HG03457 (cell line): ENCODE results near the gene CLASP1.
"Not testable (repeated sequence)": the region's sequence is repeated elsewhere in the genome, so short reads cannot be mapped to it uniquely, and the experiment has no call there.

ENCODE experiments used
- ATAC-seq: cut with Tn5 transposase; IDR thresholded peaks from one replicate; pipeline ENCODE4 v1.9.1; 2021; ENCODE audit warnings: moderate number of reproducible peaks; ENCODE audit not compliant: unreplicated experiment

The CLASP1 gene

DNA sequence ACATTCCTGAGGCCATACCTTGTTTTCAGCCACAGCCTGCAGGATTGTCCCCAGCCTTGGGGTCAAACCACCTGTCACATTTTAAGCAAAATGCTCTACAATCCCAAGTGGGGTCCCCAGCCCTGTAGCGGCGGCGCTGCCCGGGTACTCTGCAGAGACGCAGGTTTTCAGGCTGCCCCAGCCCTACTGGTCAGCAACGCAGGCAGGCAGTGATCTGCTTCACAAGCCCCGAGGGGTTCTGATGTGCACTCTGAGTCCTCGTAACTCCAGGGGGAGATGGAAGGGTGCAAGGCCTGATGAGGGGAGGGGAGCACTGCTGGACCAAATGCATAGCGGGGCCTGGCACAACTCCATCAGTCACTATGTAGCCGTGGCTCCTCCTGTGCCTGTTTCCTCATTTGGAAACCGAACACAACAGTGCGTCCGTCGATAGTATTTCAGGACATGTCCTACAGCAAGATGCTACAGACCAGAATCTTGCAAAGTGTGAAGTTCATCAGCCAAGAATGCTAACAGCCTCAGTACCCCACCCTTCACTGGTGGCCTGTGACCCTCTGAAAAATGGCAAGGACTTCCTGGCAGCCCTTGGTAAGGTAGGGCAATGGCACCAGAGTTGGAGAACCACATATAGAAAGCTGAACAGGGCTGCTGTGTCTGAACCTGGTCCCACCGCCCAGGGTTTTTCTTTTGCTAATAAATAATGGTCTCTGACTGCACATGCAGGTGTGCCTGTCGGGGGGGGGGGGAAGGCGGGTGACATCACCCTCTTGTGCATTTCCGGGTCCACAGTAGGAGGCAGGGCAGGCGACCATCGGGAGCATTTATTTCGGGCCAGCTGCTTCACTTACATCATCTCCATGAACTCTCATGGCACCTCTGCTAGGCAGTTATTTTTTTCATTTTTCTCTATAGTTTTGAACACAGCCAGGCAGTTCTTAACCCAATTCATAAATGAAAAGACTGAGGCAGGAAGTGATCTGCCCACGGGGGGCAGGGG is 313.7 kb downstream of the CLASP1 start:
- ATAC-seq, result no peak

GRCh38 chr2:121334581-121335293 is 314.5 kb downstream of the CLASP1 start:
- ATAC-seq, result no peak

DNA sequence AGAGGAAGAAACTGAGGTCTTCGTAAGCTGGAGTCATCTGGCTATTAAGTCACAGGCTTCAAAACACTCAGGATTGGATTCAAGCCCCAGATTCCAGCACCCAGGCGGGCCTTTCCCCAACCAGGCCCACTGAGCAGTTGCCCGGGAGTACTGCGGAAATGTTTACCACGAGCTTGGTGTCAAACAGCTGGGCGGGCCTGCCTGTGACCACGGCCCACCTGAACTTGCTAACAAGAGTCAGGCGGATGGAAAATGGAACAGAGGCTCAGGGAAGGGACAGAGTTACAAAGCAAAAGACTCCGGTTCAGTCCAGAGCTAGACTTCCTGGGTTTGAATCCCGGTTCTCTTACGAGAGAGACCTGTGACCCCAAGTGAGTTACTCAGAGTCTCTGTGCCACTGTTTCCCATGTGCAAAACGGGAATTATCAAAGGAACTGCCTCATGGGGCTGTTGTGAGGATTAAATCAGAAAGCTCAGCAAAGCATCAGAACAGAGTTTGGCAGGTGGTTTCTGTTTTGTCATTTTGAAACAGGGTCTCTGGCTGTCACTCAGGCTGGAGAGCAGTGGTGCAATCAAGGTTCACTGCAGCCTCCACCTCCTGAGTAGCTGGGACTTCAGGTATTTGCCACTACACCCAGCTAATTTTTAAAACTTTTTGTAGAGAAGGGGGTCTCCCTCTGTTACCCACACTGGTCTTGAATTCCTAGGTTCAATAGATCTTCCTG is 315.3 kb downstream of the CLASP1 start:
- ATAC-seq, result peak; percentile 70

- ATAC-seq, result no peak
Observed at GRCh38 chr2:121333231-121333630, 316.0 kb downstream of the CLASP1 start.

DNA sequence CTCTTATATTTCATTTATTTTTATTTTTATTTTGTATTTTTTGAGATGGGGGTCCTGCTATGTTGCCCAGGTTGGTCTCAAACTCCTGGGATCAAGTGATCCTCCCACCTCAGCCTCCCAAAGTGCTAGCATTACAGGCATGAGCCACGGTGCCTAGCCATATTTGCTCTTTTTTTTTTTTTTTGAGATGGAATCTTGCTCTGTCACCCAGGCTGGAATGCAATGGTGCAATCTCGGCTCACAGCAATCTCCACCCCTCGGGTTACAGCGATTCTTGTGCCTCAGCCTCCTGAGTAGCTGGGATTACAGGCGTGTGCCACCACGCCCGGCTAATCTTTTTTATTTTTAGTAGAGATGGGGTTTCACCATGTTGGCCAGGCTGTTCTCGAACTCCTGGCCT is 317.9 kb downstream of the CLASP1 start:
- ATAC-seq, result not testable (repeated sequence)

- ATAC-seq, result no peak
Observed at GRCh38 chr2:121330921-121331320, 318.3 kb downstream of the CLASP1 start.

GRCh38 chr2:121329786-121330185 is 319.5 kb downstream of the CLASP1 start:
- ATAC-seq, result no peak

DNA sequence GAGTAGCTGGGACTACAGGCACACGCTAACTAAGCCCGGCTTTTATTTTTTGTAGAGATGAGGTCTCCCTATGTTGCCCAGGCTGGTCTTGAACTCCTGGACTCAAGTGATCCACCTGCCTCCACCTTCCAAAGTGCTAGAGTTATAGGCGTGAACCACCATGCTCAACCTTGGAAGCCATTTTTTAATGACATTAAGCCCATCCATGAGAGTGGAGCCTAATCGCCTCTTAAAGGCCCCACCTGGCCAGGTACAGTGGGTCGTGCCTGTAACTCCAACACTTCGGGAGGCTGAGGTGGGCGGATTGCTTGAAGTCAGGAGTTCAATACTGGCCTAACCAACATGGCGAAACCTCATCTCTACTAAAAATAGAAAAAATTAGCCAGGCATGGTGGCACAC is 322.6 kb downstream of the CLASP1 start:
- no peak for ATAC-seq

GRCh38 chr2:121324601-121325000 is 324.7 kb downstream of the CLASP1 start:
- no peak for ATAC-seq

DNA sequence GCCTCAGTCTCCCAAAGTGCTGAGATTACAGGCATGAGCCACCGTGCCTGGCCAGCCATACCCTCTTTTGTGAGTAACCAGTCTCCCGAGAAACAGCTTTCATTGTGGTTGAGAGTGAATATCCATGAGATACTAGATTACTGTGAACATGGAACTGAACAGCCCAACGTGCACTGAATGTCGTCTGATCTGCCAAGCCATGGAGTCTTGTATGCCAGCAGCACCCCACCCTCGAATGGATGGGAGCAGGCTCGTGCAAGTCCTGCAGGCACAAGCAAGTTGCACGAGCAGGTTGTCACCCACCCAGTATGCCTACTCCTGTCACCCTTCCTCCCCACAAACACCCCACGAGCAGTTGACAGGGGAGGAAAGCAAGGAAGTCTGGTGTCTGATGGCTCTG is 327.8 kb downstream of the CLASP1 start:
- ATAC-seq, result no peak

DNA sequence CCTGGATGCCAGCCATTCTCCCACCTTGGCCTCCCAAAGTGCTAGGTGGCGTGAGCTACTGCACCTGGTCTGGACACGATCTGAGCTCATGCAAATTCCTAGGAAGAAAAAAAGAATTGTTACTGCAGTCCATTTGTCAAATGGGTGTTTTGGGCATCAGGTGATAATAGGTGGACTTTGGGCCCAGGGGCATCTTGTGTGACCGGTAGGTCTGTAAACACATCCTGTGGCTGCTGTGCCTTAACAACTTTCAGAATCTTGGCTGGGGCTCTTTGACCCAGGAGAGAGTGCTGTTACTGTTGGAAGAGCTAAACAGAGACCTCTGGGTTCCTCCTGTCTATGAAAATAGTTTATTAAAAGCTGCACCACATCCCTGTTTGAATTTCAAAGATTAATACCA is 329.3 kb downstream of the CLASP1 start:
- ATAC-seq, result no peak

DNA sequence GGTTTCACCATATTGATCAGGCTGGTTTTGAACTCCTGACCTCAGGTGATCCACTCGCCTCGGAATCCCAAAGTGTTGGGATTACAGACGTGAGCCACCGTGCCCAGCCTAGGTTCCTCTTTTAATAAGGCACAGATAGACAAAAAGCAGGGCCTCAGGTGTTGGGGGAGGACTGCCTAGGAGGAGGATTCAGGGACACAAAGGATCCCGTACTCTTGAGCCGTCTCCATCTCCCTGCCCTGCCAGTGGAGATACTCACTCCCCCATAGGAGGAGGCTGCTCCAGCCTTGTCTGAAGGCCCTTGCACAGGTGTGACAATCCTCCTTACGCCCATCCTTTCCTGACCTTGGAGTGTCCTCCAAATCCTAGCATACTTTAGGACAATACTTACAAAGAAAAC is 332.3 kb downstream of the CLASP1 start:
- ATAC-seq, result no peak

- ATAC-seq, result not testable (repeated sequence)
Observed at GRCh38 chr2:121313701-121314100, 335.6 kb downstream of the CLASP1 start.

DNA sequence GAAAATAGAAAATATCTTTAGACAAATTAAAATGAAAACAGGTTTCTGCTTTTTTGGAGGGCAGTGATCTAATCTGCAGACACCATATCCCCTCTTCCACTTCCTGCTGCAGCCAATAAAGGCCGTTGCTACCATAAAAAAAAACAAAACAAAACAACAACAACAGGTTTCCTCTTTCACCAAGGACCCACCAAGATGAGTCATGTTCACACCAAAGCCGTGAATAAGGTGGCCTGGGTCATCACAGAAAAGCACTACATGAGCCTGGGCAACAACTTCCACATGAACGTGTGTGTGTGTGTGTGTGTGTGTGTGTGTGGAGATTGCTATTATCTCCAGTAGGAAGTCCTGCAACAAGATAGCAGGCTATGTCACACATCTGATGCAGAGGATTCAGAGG is 339.5 kb downstream of the CLASP1 start:
- no peak for ATAC-seq

- no peak for ATAC-seq
Observed at GRCh38 chr2:121309323-121309722, 339.9 kb downstream of the CLASP1 start.

DNA sequence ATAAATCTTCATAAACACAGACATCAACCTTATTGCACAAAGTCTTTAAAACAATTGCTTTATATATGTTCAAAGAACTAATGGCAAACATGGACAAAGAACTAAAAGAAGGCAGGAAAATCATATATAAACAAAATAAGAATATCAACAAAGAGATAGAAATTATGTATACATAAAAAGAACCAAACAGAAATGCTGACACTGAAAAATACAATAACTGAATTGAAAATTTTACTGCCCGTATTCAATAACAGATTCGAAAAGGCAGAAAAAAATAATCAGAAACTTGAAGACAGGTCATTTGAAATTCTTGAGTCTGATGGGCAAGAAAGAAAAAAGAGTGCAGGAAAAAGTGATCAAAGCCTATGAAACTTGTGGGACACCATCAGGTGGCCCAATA is 342.2 kb downstream of the CLASP1 start:
- no peak for ATAC-seq

GRCh38 chr2:121304941-121305340 is 344.3 kb downstream of the CLASP1 start:
- no peak for ATAC-seq

DNA sequence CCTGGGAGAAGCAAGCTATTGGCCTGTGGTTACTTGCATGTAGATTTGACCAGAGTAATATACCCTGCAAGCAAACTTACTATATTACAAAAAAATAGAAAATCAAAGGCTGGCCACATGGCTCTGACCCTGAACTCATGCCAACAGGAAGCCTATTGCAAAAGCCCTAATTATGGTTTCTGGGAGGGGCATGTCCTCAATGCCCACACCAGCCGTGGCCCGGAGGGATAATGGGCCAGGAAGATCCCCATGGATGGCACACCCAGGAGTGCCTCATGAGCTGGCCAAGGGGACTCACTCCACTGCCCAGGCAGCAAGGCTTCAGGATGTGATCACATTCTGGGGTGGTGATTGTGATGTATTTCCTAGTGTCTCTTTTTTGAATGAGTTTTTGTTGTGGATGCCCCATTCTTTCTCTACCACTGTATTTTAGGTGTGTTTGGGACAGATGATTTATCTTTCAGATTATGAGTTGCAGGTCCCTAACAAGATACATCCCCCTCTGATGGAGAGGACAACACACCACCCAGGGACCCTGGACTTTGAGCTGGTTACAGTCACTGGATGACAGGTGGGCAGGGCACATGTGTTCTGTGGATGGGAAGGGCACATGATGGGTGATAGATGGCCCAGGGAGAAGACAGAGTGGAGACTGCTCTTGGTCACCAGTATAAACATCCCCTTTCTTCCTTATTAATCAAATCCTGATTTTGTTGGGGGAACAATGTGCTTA is 345.6 kb downstream of the CLASP1 start:
- no peak for ATAC-seq

DNA sequence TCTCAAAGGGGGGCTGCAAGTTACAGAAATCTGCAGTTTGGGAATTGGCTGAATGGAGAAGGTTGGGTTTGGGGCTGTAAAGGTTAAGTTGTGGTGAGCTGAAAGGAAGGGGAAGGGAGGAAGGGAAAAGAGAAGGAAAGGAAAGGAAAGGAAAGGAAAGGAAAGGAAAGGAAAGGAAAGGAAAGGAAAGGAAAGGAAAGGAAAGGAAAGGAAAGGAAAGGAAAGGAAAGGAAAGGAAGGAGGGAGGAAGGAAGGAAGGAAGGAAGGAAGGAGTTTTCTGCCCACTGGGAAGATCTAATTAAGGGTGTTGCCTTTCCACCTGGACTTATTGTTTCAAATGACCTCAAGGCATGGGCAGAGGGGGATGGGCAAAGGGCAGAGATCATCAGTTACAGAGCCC is 348.1 kb downstream of the CLASP1 start:
- not testable (repeated sequence) for ATAC-seq

- ATAC-seq, result no peak
Observed at GRCh38 chr2:121298476-121298875, 350.8 kb downstream of the CLASP1 start.

DNA sequence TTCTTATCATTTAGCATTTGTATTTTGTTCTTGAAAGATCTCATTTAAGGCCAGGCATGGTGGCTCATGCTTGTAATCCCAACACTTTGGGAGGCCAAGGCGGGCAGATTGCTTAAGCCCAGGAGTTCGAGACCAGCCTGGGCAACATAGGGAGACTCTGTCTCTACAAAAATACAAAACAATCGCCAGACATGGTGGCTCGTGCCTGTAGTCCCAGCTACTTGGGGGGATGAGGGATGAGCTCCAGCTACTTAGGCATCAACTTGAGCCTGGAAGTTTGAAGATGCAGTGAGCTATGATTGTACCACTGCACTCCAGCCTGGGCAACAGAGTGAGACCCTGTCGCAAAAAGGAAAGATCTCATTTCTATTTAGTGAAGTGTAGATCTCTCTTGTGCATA is 351.4 kb downstream of the CLASP1 start:
- not testable (repeated sequence) for ATAC-seq
